K562 (cell line): ENCODE measurements around the gene HPD. TPM values are rescaled to one million over a fixed set of nuclear protein-coding genes. Genes with fewer than 3 reads are reported as not detected.

Experiments
- CC2D1A ChIP-seq: fragments of 450-650 bp; IDR thresholded peaks from 2 replicates; pipeline ENCODE4 v1.6.1; 2017; ENCODE audit warnings: mild to moderate bottlenecking
- CHD1 ChIP-seq: fragments of 200-600 bp; sonication (generic); IDR thresholded peaks from one replicate; pipeline ENCODE4 v1.6.1; 2012; ENCODE audit warnings: mild to moderate bottlenecking, moderate library complexity, low read length, inconsistent platforms
- CREB5 ChIP-seq: fragments of 250-450 bp; sonication (Bioruptor Pico); IDR thresholded peaks from 2 replicates; pipeline ENCODE4 v1.5.0; 2020; ENCODE audit warnings: mild to moderate bottlenecking
- DDX20 ChIP-seq: fragments of 450-650 bp; IDR thresholded peaks from 2 replicates; pipeline ENCODE4 v1.6.1; 2016; ENCODE audit warnings: missing genetic modification characterization, low read depth, mild to moderate bottlenecking, missing compliant biosample characterization, moderate library complexity
- ID3 ChIP-seq, 2 experiments: fragments of 250-450 bp in 1 of 2; fragments of 450-650 bp in 1 of 2; sonication (Bioruptor Pico) in 1 of 2; IDR thresholded peaks; 2 replicates each; pipeline versions ENCODE4 v1.6.1 to v1.8.0; 2016 to 2021; ENCODE audit warnings: mild to moderate bottlenecking in 2 of 2, moderate library complexity in 2 of 2, missing compliant biosample characterization in 1 of 2, missing genetic modification characterization in 1 of 2
- KLF10 ChIP-seq: fragments of 250-450 bp; sonication (Bioruptor Pico); IDR thresholded peaks from 2 replicates; pipeline ENCODE4 v1.6.1; 2021; ENCODE audit warnings: matching md5 sums
- MAFG ChIP-seq: fragments of 450-650 bp; conservative IDR thresholded peaks from 2 replicates; pipeline ENCODE4 v1.6.1; 2016; ENCODE audit warnings: missing genetic modification characterization, missing compliant biosample characterization
- MLLT1 ChIP-seq, 2 experiments: fragments of 450-650 bp; IDR thresholded peaks; 2 replicates each; pipeline ENCODE4 v1.6.1; 2016
- MYNN ChIP-seq, 2 experiments: sonication (generic); formaldehyde crosslinking in 1 of 2; IDR thresholded peaks; 2 replicates each; pipeline versions ENCODE4 v1.5.0 to v1.6.1; 2016 to 2020; ENCODE audit warnings: antibody characterized with exemption in 1 of 2, missing genetic modification reagents in 1 of 2
- PATZ1 ChIP-seq: fragments of 250-450 bp; sonication (Bioruptor Pico); IDR thresholded peaks from 2 replicates; pipeline ENCODE4 v1.5.0; 2020; ENCODE audit warnings: mild to moderate bottlenecking, borderline replicate concordance
- PHTF2 ChIP-seq: fragments of 250-450 bp; sonication (Bioruptor Pico); IDR thresholded peaks from 2 replicates; pipeline ENCODE4 v1.5.0; 2021; ENCODE audit warnings: mild to moderate bottlenecking
- POLR2B ChIP-seq: fragments of 450-650 bp; IDR thresholded peaks from 2 replicates; pipeline ENCODE4 v1.6.1; 2018; ENCODE audit warnings: low read depth; ENCODE audit not compliant: partially characterized antibody
- SMAD4 ChIP-seq: fragments of 250-450 bp; sonication (Bioruptor Pico); conservative IDR thresholded peaks from 2 replicates; pipeline ENCODE4 v1.8.0; 2021; ENCODE audit warnings: inconsistent platforms, mild to moderate bottlenecking, moderate library complexity
- SP1 ChIP-seq: sonication (generic); formaldehyde crosslinking; IDR thresholded peaks from 2 replicates; pipeline ENCODE4 v1.8.1; 2022; ENCODE audit warnings: mild to moderate bottlenecking, missing genetic modification reagents
- TCF3 ChIP-seq: sonication (generic); formaldehyde crosslinking; IDR thresholded peaks from 2 replicates; pipeline ENCODE4 v1.4.0; 2020; ENCODE audit warnings: mild to moderate bottlenecking, missing genetic modification reagents
- THRAP3 ChIP-seq: fragments of 450-650 bp; IDR thresholded peaks from 2 replicates; pipeline ENCODE4 v1.6.1; 2016; ENCODE audit warnings: mild to moderate bottlenecking, inconsistent platforms, borderline replicate concordance
- TRIM28 ChIP-seq: fragments of 450-650 bp; IDR thresholded peaks from 2 replicates; pipeline ENCODE4 v1.6.1; 2017
- ZBTB9 ChIP-seq: fragments of 450-650 bp; formaldehyde crosslinking; IDR thresholded peaks from 2 replicates; pipeline ENCODE4 v1.4.0; 2020; ENCODE audit warnings: mild to moderate bottlenecking, moderate library complexity
- ZNF311 ChIP-seq: fragments of 250-450 bp; sonication (Bioruptor Pico); IDR thresholded peaks from 2 replicates; pipeline ENCODE4 v1.4.0; 2020; ENCODE audit warnings: mild to moderate bottlenecking, moderate library complexity
- ZNF740 ChIP-seq, 3 experiments: fragments of 200-800 bp in 1 of 3; sonication (Bioruptor generic) in 1 of 3; sonication (generic) in 1 of 3; formaldehyde crosslinking in 1 of 3; IDR thresholded peaks; 2 replicates each; pipeline versions ENCODE4 v1.6.1 to v1.8.0; 2016 to 2022; ENCODE audit warnings: mild to moderate bottlenecking in 2 of 3, missing compliant biosample characterization in 2 of 3, missing genetic modification characterization in 2 of 3, missing genetic modification reagents in 1 of 3
- polyA plus RNA-seq, 8 experiments: library from polyadenylated mRNA; depleted of rRNA in 4 of 8; stranded (reverse) in 5 of 8; unstranded in 3 of 8; fragments of >200 nt; fragmentation: Nextera tagmentation in 2 of 8; fragmentation: Illumina TruSeq in 1 of 8; extraction: Ambion mirVana in 2 of 8; extraction: Trizol in 1 of 8; gene quantifications; 2 replicates each; pipeline versions ENCODE4 v1.2.1 to v1.2.3, GENCODE V29; 2011 to 2014; ENCODE audit warnings: inconsistent platforms in 1 of 8, missing spikeins in 1 of 8
- total RNA-seq, 7 experiments: library from RNA; depleted of rRNA in 6 of 7; stranded (reverse); fragments of >200 nt in 6 of 7; fragmentation: Illumina TruSeq in 2 of 7; extraction: Trizol in 2 of 7; gene quantifications; 2 replicates each; pipeline versions ENCODE4 v1.2.1 to v1.2.3, GENCODE V29; 2011 to 2021; ENCODE audit warnings: low replicate concordance in 1 of 7

HPD gene
- total and polyA plus RNA-seq, 9 of the 15 experiments (the other 6 are each of a cell fraction or from before 2014, with no cell fraction given) = 0.06 to 0.29 (median 0.07) TPM; not detected in 4

GRCh38 chr12:121802485-121802842, 56.2 kb downstream of the HPD start (continued):
- TF ChIP-seq PATZ1 (CRISPR knock-in tag) (0 out of 2 replicates have a peak, but pooled peaks have one; percentile 53), ID3 (CRISPR knock-in tag; IDR thresholded peaks at IDR 0.05) (no peak), ID3 (tag; IDR thresholded peaks at IDR 0.05) (peak; percentile 64; the same call in 1 of the 2 replicates), SP1 (no peak), DDX20 (0 out of 2 replicates have a peak, but pooled peaks have one; percentile 42), MAFG (tag) (0 out of 2 replicates have a peak, but pooled peaks have one; percentile 12), MYNN (IDR thresholded peaks at IDR 0.05) (no peak), MYNN (CRISPR knock-in tag; IDR thresholded peaks at IDR 0.05) (no peak), KLF10 (CRISPR knock-in tag) (no peak), ZBTB9 (0 out of 2 replicates have a peak, but pooled peaks have one; percentile 33), TRIM28 (peak; percentile 27; the same call in 1 of the 2 replicates), TCF3 (CRISPR knock-in tag) (no peak), POLR2B (no peak), ZNF311 (peak; percentile 58), ZNF740 (CRISPR knock-in tag; IDR thresholded peaks at IDR 0.05) (peak; percentile 66; the same call in 1 of the 2 replicates), ZNF740 (tag; IDR thresholded peaks at IDR 0.05) (peak; percentile 59 to 63; a peak in 2 of 4 replicates), THRAP3 (peak; percentile 81; the same call in 1 of the 2 replicates), CC2D1A (no peak), MLLT1 (IDR thresholded peaks at IDR 0.05) (peak; percentile 93 to 96), CHD1 (peak; percentile 86), SMAD4 (CRISPR knock-in tag) (no peak), CREB5 (0 out of 2 replicates have a peak, but pooled peaks have one; percentile 69), PHTF2 (0 out of 2 replicates have a peak, but pooled peaks have one; percentile 49)
